ENCODE results near the gene ADGRB3.

DNA sequence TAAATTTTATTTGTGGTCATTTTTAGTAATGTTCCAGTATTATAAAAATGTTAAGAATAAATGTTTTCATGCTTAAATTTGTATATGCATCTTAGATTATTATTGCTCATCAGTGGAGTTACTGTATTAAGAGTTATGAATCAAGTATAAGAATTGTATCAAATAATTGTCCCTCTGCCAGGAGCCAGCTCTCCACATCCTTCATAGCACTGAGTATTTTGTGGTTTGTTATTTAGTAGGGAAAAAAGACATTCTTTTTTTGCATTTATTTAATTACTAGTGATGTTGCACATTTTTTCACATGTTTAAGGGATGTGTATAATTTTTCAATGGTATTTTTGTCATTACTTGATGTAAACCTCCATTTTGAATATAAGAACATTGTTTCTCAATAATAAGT is 102.0 kb downstream of the ADGRB3 start:
- TF ChIP-seq, protein P1, sequence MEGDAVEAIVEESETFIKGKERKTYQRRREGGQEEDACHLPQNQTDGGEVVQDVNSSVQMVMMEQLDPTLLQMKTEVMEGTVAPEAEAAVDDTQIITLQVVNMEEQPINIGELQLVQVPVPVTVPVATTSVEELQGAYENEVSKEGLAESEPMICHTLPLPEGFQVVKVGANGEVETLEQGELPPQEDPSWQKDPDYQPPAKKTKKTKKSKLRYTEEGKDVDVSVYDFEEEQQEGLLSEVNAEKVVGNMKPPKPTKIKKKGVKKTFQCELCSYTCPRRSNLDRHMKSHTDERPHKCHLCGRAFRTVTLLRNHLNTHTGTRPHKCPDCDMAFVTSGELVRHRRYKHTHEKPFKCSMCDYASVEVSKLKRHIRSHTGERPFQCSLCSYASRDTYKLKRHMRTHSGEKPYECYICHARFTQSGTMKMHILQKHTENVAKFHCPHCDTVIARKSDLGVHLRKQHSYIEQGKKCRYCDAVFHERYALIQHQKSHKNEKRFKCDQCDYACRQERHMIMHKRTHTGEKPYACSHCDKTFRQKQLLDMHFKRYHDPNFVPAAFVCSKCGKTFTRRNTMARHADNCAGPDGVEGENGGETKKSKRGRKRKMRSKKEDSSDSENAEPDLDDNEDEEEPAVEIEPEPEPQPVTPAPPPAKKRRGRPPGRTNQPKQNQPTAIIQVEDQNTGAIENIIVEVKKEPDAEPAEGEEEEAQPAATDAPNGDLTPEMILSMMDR (IDR thresholded peaks at IDR 0.05; ENCODE audit: extremely low read depth in 1 of 2, insufficient read depth in 1 of 2, low read depth in 1 of 2, low read length in 2 of 2), result no peak
- TF ChIP-seq POLR2AphosphoS5 (IDR thresholded peaks at IDR 0.05; ENCODE audit: insufficient read depth, low read depth, low read length), result no peak
